HFFc6 (cell line): ENCODE results near the gene PRR4. TPM values are rescaled to one million over a fixed set of nuclear protein-coding genes. Genes with fewer than 3 reads are reported as not detected.

Source experiments
- DNase-seq: peaks from one replicate; pipeline ENCODE4 v3.0.0-alpha.2; 2018
- H3K27ac Mint-ChIP-seq: 2 replicates; pipeline ENCODE4 v1.8.0; 2020; ENCODE audit warnings: mild to moderate bottlenecking, mixed read lengths
- H3K27me3 Mint-ChIP-seq: 2 replicates; pipeline ENCODE4 v1.8.0; 2021; ENCODE audit warnings: mild to moderate bottlenecking, moderate library complexity, mixed read lengths; ENCODE audit not compliant: insufficient read depth
- H3K36me3 Mint-ChIP-seq: 2 replicates; pipeline ENCODE4 v1.8.0; 2021; ENCODE audit warnings: low read depth, mixed read lengths
- H3K4me1 Mint-ChIP-seq: 2 replicates; pipeline ENCODE4 v1.8.0; 2020; ENCODE audit warnings: low read depth, mixed read lengths
- H3K4me3 Mint-ChIP-seq: 2 replicates; pipeline ENCODE4 v1.8.0; 2020; ENCODE audit warnings: mild to moderate bottlenecking, moderate library complexity, mixed read lengths
- H3K9me3 Mint-ChIP-seq: 2 replicates; pipeline ENCODE4 v1.8.0; 2020; ENCODE audit warnings: mild to moderate bottlenecking, mixed read lengths
- total RNA-seq, 6 experiments: library from RNA; stranded (reverse); fragmentation: NEBNext Ultra II Directional; extraction: Animal tissue kit (Norgen Biotek cat#: 25700); gene quantifications; 2 replicates in 1 of 6; 3 replicates in 5 of 6; pipeline ENCODE4 v1.2.3, GENCODE V29; 2021
- TF ChIP-seq, protein P1 (sequence below): fragments of 200-600 bp; sonication (generic); IDR thresholded peaks from 2 replicates; pipeline ENCODE4 v1.5.0; 2021; ENCODE audit warnings: antibody characterized with exemption, mild to moderate bottlenecking

Gene PRR4
- total RNA-seq, 6 experiments from 2014 or later, result 1.0 to 1.3 (median 1.2) TPM; not detected in 1

DNA sequence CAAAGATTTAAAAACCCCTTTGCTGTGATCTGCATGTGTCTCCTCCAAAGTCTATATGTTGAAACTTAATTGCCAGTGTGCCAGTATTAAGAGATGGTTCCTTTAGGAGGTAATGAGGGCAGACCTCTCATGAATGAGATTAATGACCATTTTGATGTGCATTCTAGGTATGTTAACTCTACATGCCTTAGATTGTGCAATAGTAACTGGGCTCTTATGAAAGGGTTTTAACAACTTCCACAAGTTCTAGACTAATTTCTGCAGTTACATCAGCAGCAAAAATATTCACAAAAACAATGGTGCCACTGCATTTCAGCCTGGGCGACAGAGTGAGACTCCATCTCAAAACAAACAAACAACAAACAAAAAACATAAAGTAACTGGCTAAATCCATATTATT, 19.3 kb downstream of the PRR4 start:
- no peak overlapping the region for H3K4me3 Mint-ChIP-seq
- DNase-seq, result no peak
- no peaks in the 10 kb centered on the region for H3K36me3 Mint-ChIP-seq
- TF ChIP-seq, protein P1, sequence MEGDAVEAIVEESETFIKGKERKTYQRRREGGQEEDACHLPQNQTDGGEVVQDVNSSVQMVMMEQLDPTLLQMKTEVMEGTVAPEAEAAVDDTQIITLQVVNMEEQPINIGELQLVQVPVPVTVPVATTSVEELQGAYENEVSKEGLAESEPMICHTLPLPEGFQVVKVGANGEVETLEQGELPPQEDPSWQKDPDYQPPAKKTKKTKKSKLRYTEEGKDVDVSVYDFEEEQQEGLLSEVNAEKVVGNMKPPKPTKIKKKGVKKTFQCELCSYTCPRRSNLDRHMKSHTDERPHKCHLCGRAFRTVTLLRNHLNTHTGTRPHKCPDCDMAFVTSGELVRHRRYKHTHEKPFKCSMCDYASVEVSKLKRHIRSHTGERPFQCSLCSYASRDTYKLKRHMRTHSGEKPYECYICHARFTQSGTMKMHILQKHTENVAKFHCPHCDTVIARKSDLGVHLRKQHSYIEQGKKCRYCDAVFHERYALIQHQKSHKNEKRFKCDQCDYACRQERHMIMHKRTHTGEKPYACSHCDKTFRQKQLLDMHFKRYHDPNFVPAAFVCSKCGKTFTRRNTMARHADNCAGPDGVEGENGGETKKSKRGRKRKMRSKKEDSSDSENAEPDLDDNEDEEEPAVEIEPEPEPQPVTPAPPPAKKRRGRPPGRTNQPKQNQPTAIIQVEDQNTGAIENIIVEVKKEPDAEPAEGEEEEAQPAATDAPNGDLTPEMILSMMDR, result no peak
- peaks cover 9% of the 10 kb centered on the region; the same call in 1 of the 2 replicates for H3K4me1 Mint-ChIP-seq
- H3K27me3 Mint-ChIP-seq, result no peaks in the 10 kb centered on the region; the same call in none of the 2 replicates
- no peaks in the 10 kb centered on the region for H3K9me3 Mint-ChIP-seq
- H3K27ac Mint-ChIP-seq, result no peak overlapping the region

DNA sequence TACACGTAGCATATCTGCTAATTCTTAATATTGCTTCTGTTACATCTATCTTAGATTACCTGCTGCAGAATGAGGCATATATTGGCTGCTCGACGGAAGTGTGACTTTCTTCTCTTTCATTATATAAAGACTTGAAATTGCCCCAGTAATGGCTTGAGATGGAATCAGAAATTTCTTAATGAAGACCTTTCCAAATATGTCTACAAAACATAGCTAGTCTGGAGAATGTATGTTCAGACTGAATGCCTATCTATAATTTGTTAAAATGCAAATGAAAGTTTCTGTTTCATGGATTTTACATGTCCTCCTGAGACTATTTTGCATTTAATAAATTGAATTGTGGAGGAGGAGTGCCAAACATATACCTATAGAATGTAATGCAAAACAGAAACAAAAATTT, 23.0 kb downstream of the PRR4 start, which contains the start of gene TAS2R10:
TAS2R10 (minus strand) TSS at position 101 of the 400 bp plus-strand sequence; CDS start at position 12, 89 bp downstream.
- no peak within 1 kb of the TSS for H3K27ac Mint-ChIP-seq
- TF ChIP-seq, protein P1, result no peak
- H3K9me3 Mint-ChIP-seq, result no peaks in the 10 kb centered on the region
- no peak for DNase-seq
- no peaks in the 10 kb centered on the region for H3K36me3 Mint-ChIP-seq
- no peaks in the 10 kb centered on the region; the same call in 1 of the 2 replicates for H3K27me3 Mint-ChIP-seq
- no peak within 1 kb of the TSS for H3K4me3 Mint-ChIP-seq
- peaks cover 12% of the 10 kb centered on the region; the same call in 1 of the 2 replicates for H3K4me1 Mint-ChIP-seq

DNA sequence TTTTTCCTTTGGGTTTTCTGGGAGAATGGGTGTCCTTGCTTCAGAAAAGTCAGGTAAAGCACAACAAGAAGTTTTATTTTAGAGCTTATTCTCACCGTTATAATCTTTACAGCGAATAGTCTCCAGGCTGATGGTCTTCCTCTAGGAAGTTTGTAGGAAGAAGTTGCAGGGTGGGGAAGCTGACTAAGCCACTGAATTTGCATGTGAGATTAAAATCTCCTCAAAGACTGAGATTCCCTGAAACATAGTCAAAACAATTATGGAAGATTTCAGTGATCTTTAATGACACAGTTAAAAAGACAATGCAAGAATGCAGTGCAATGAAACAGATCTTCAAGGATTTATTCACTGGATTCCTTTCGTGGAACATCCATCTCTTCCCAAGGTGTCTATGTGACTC, 24.3 kb downstream of the PRR4 start:
- H3K36me3 Mint-ChIP-seq, result no peaks in the 10 kb centered on the region

DNA sequence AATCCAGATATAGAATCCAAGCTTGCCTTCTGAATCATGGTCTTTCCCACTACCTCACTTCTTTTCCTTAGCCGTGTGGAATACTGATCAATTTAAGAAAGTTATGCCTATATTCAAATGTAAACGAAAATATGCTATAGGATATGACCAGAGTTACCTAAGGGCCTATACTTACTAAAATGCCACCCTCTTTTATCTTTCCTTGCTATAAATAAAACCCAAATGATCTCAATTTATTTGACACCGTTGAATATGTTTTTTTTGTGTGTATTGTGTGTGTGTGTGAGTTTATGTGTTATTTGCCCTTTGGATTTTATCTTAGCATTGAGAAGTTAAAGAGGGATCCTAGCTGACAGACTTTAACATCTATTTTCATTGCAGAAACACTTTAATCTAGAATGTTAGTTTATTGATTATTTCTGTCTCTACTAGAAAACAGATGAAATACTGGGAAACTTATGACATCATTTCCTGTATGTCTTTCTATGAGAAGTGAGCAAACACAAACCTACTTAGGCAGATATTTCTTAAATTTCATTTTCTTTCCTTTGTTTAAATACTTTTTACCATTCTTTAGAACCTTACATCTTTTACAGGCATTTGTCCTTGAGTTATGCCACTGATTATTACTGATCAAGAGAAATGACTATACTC, 37.3 kb downstream of the PRR4 start:
- Mint-ChIP-seq H3K27ac (no peak overlapping the region), H3K4me1 (no peaks in the 10 kb centered on the region), H3K27me3 (peaks cover 1% of the 10 kb centered on the region; the same call in 1 of the 2 replicates), H3K36me3 (no peaks in the 10 kb centered on the region), H3K4me3 (no peak overlapping the region), H3K9me3 (no peaks in the 10 kb centered on the region)
- TF ChIP-seq, protein P1, result no peak
- DNase-seq, result no peak

More for the DNA sequence above, 24.3 kb downstream of the PRR4 start:
- Mint-ChIP-seq H3K4me1 (peaks cover 10% of the 10 kb centered on the region; the same call in 1 of the 2 replicates), H3K27me3 (no peaks in the 10 kb centered on the region), H3K9me3 (no peaks in the 10 kb centered on the region), H3K4me3 (no peak overlapping the region), H3K27ac (no peak overlapping the region)
- TF ChIP-seq, protein P1, result no peak
- no peak for DNase-seq

DNA sequence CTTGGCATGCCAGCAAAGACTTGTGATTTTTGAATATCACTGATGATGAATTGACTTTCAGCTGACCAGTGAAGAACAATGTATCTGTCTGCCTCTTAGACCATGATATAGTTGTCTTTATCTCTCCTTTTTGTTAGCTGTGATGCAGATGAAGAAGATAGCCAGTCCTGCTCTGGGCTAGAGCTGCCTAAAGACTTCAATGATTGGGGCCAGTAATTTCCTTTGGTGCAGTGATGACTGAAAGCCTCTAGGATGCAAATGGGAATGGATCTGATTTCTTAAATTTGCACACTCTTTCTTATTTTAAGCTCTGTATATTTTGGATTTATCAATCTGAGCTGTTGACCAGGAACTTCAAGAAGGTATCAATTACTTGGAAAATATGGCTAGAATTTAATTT, 39.2 kb downstream of the PRR4 start, which contains the start of gene TAS2R9:
TAS2R9 (minus strand) TSS at position 101 of the 400 bp plus-strand sequence; CDS start at position 8, 93 bp downstream.
- TF ChIP-seq, protein P1, result no peak
- Mint-ChIP-seq H3K4me3 (no peak within 1 kb of the TSS), H3K36me3 (no peaks in the 10 kb centered on the region), H3K27me3 (peaks cover 1% of the 10 kb centered on the region; the same call in 1 of the 2 replicates), H3K4me1 (no peaks in the 10 kb centered on the region), H3K27ac (no peak within 1 kb of the TSS), H3K9me3 (no peaks in the 10 kb centered on the region)
- DNase-seq, result no peak
